Measurements from ENCODE around the gene SCAANT1.

GRCh38 chr3:63909431-63909830 is 2.8 kb downstream of the SCAANT1 start:
- TF ChIP-seq POLR2A (IDR thresholded peaks at IDR 0.05) (no peak), CTCF (IDR thresholded peaks at IDR 0.05) (no peak)
